Measurements from ENCODE around the gene DHRS4. TPM values are rescaled to one million over a fixed set of nuclear protein-coding genes. Genes with fewer than 3 reads are reported as not detected.

Gene DHRS4
- total and polyA plus RNA-seq, 2 of the 13 experiments (the other 11 are each of a cell fraction or from before 2014, with no cell fraction given): 23.9 to 45.1 TPM

DNA sequence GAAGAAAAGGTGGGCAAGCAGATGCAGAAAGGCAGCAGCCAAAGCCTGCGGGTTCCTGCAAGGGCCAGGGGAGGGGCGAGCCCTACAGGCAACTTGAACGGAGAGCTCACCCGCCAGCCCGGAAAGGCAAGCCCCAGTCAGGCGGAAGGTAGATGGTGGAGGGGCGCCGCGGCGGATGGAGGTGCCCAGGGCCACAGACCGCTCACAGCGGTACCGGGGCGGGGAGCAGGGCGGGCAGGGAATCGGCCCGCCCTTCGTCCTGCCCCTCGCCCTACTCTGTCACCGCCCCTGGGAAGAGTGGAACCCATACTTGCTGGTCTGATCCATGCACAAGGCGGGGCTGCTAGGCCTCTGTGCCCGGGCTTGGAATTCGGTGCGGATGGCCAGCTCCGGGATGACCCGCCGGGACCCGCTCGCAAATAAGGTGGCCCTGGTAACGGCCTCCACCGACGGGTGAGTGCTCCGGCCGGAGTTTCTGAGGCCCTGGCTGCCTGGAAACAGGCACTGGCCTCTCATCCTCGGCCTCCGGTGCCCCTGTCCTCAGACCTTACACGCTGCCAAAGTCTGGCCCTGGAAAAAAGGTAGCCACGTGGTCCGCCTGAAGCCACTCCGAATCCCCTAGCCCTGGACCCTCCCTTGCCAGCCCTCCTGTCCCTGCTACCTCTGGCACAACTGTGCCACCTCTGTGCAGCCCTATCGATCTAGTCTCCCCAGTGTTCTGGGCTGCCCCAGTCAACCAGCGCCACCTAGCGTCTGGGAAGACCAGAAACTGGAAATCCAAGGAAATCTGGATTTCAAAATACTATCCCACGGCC is at the start of gene DHRS4 (continued):
- TF ChIP-seq, protein P1, sequence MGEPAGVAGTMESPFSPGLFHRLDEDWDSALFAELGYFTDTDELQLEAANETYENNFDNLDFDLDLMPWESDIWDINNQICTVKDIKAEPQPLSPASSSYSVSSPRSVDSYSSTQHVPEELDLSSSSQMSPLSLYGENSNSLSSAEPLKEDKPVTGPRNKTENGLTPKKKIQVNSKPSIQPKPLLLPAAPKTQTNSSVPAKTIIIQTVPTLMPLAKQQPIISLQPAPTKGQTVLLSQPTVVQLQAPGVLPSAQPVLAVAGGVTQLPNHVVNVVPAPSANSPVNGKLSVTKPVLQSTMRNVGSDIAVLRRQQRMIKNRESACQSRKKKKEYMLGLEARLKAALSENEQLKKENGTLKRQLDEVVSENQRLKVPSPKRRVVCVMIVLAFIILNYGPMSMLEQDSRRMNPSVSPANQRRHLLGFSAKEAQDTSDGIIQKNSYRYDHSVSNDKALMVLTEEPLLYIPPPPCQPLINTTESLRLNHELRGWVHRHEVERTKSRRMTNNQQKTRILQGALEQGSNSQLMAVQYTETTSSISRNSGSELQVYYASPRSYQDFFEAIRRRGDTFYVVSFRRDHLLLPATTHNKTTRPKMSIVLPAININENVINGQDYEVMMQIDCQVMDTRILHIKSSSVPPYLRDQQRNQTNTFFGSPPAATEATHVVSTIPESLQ (CRISPR knock-in tag; conservative IDR thresholded peaks at IDR 0.05): peak; percentile 71; the same call in 1 of the 2 replicates
- TF ChIP-seq, protein P2, sequence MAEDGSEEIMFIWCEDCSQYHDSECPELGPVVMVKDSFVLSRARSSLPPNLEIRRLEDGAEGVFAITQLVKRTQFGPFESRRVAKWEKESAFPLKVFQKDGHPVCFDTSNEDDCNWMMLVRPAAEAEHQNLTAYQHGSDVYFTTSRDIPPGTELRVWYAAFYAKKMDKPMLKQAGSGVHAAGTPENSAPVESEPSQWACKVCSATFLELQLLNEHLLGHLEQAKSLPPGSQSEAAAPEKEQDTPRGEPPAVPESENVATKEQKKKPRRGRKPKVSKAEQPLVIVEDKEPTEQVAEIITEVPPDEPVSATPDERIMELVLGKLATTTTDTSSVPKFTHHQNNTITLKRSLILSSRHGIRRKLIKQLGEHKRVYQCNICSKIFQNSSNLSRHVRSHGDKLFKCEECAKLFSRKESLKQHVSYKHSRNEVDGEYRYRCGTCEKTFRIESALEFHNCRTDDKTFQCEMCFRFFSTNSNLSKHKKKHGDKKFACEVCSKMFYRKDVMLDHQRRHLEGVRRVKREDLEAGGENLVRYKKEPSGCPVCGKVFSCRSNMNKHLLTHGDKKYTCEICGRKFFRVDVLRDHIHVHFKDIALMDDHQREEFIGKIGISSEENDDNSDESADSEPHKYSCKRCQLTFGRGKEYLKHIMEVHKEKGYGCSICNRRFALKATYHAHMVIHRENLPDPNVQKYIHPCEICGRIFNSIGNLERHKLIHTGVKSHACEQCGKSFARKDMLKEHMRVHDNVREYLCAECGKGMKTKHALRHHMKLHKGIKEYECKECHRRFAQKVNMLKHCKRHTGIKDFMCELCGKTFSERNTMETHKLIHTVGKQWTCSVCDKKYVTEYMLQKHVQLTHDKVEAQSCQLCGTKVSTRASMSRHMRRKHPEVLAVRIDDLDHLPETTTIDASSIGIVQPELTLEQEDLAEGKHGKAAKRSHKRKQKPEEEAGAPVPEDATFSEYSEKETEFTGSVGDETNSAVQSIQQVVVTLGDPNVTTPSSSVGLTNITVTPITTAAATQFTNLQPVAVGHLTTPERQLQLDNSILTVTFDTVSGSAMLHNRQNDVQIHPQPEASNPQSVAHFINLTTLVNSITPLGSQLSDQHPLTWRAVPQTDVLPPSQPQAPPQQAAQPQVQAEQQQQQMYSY (CRISPR knock-in tag; IDR thresholded peaks at IDR 0.05): peak; percentile 67; the same call in 1 of the 2 replicates
- TF ChIP-seq PRMT3 (CRISPR knock-in tag; IDR thresholded peaks at IDR 0.05; ENCODE audit: borderline replicate concordance, low read depth): no peak
- TF ChIP-seq CBX2 (IDR thresholded peaks at IDR 0.05; ENCODE audit: low read depth, low read length): no peak
- TF ChIP-seq CBX2 (CRISPR knock-in tag; IDR thresholded peaks at IDR 0.05; ENCODE audit: low read depth): no peak
- peak; percentile 96 for TF ChIP-seq ZC3H13 (CRISPR knock-in tag; IDR thresholded peaks at IDR 0.05)
- peak; percentile 70 for TF ChIP-seq ELF1 (CRISPR knock-in tag; IDR thresholded peaks at IDR 0.05)
- peak; percentile 85 for TF ChIP-seq U2AF1 (optimal IDR thresholded peaks at IDR 0.05; ENCODE audit: low read depth, low read length)
- TF ChIP-seq, protein P3, sequence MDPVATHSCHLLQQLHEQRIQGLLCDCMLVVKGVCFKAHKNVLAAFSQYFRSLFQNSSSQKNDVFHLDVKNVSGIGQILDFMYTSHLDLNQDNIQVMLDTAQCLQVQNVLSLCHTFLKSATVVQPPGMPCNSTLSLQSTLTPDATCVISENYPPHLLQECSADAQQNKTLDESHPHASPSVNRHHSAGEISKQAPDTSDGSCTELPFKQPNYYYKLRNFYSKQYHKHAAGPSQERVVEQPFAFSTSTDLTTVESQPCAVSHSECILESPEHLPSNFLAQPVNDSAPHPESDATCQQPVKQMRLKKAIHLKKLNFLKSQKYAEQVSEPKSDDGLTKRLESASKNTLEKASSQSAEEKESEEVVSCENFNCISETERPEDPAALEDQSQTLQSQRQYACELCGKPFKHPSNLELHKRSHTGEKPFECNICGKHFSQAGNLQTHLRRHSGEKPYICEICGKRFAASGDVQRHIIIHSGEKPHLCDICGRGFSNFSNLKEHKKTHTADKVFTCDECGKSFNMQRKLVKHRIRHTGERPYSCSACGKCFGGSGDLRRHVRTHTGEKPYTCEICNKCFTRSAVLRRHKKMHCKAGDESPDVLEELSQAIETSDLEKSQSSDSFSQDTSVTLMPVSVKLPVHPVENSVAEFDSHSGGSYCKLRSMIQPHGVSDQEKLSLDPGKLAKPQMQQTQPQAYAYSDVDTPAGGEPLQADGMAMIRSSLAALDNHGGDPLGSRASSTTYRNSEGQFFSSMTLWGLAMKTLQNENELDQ (CRISPR knock-in tag; IDR thresholded peaks at IDR 0.05; ENCODE audit: borderline replicate concordance): peak; percentile 87; the same call in 1 of the 2 replicates
- no peak for TF ChIP-seq PHB2 (IDR thresholded peaks at IDR 0.05; ENCODE audit: partially characterized antibody)
- no peak for TF ChIP-seq JDP2 (CRISPR knock-in tag; IDR thresholded peaks at IDR 0.05; ENCODE audit: borderline replicate concordance)
- TF ChIP-seq KLF13 (CRISPR knock-in tag; IDR thresholded peaks at IDR 0.05): peak; percentile 97; the same call in 1 of the 2 replicates
- peak; percentile 55 for TF ChIP-seq ZBTB14 (CRISPR knock-in tag; IDR thresholded peaks at IDR 0.05)
- TF ChIP-seq IRF2 (CRISPR knock-in tag; IDR thresholded peaks at IDR 0.05): peak; percentile 96
- TF ChIP-seq MZF1 (CRISPR knock-in tag; IDR thresholded peaks at IDR 0.05; ENCODE audit: borderline replicate concordance): peak; percentile 72; the same call in 1 of the 2 replicates
- peak; percentile 99 for TF ChIP-seq BCL3 (CRISPR knock-in tag; IDR thresholded peaks at IDR 0.05)
- TF ChIP-seq CENPBD1 (CRISPR knock-in tag; IDR thresholded peaks at IDR 0.05; ENCODE audit: borderline replicate concordance, low read depth): no peak
